HAP-1 (cell line): Measurements from ENCODE around the gene TRIM54.
A peak's percentile ranks its signal among the peaks of the same experiment; 100 is the strongest.
"Not testable (repeated sequence)": the region's sequence is repeated elsewhere in the genome, so short reads cannot be mapped to it uniquely, and the experiment has no call there.

Experiments
- DNase-seq, 2 experiments: peaks; one replicate each; pipeline ENCODE4 v3.0.0-alpha.2; 2016 to 2020; ENCODE audit warnings: low spot score in 2 of 2
- H3K27me3 ChIP-seq: fragments of 250-450 bp; sonication (Bioruptor Pico); 2 replicates; pipeline ENCODE4 v1.5.1; 2020; ENCODE audit warnings: low read depth, mild to moderate bottlenecking, moderate library complexity
- H3K36me3 ChIP-seq: fragments of 250-450 bp; sonication (Bioruptor Pico); replicated peaks from 2 replicates; pipeline ENCODE4 v1.5.1; 2020; ENCODE audit warnings: mild to moderate bottlenecking
- H3K4me1 ChIP-seq: fragments of 250-450 bp; sonication (Bioruptor Pico); 2 replicates; pipeline ENCODE4 v1.5.1; 2020; ENCODE audit warnings: mild to moderate bottlenecking
- H3K4me3 ChIP-seq: fragments of 250-450 bp; sonication (Bioruptor Pico); 2 replicates; pipeline ENCODE4 v1.5.1; 2020; ENCODE audit warnings: mild to moderate bottlenecking, moderate library complexity
- H3K9me3 ChIP-seq: fragments of 250-450 bp; sonication (Bioruptor Pico); 2 replicates; pipeline ENCODE4 v1.5.1; 2020; ENCODE audit warnings: mild to moderate bottlenecking, moderate library complexity
- in situ Hi-C: fragments of 300-500 bp; cut with MboI; formaldehyde crosslinking; loops from 3 replicates; pipeline ENCODE4 v1.14.3; 2020; ENCODE audit warnings: low sequenced_read_pairs, inconsistent platforms, mixed read lengths

Gene TRIM54

GRCh38 chr2:27263287-27264252 is 18.7 kb upstream of the TRIM54 start:
- Histone ChIP-seq H3K4me3 (peak overlapping the region; percentile 93), H3K27me3 (no peaks in the 10 kb centered on the region), H3K36me3 (peaks cover 6% of the 10 kb centered on the region; the same call in 1 of the 2 replicates), H3K4me1 (peaks cover 31% of the 10 kb centered on the region), H3K9me3 (no peaks in the 10 kb centered on the region)
- in situ Hi-C loops: no loop called here
- DNase-seq: no peak

- no peaks in the 10 kb centered on the region for H3K9me3 ChIP-seq
- H3K27me3 ChIP-seq: no peaks in the 10 kb centered on the region
- DNase-seq: no peak
- peaks cover 6% of the 10 kb centered on the region; the same call in 1 of the 2 replicates for H3K36me3 ChIP-seq
- in situ Hi-C loops: no loop called here
- H3K4me3 ChIP-seq: peak overlapping the region; percentile 93
- H3K4me1 ChIP-seq: peaks cover 31% of the 10 kb centered on the region
Measured at GRCh38 chr2:27264253-27264752, 17.9 kb upstream of the TRIM54 start.

GRCh38 chr2:27264753-27265535 is 17.3 kb upstream of the TRIM54 start:
- Histone ChIP-seq H3K36me3 (peaks cover 6% of the 10 kb centered on the region; the same call in 1 of the 2 replicates), H3K27me3 (no peaks in the 10 kb centered on the region)

GRCh38 chr2:27265536-27265870 is 16.7 kb upstream of the TRIM54 start:
- H3K4me3 ChIP-seq: no peak overlapping the region
- H3K36me3 ChIP-seq: peaks cover 6% of the 10 kb centered on the region; the same call in 1 of the 2 replicates
- DNase-seq: no peak
- no peaks in the 10 kb centered on the region for H3K27me3 ChIP-seq
- H3K4me1 ChIP-seq: peaks cover 31% of the 10 kb centered on the region
- no peaks in the 10 kb centered on the region for H3K9me3 ChIP-seq
- in situ Hi-C loops: no loop called here

More at GRCh38 chr2:27264753-27265535, 17.3 kb upstream of the TRIM54 start:
- peak overlapping the region; percentile 93 for H3K4me3 ChIP-seq
- peaks cover 31% of the 10 kb centered on the region for H3K4me1 ChIP-seq
- H3K9me3 ChIP-seq: no peaks in the 10 kb centered on the region
- in situ Hi-C loops: no loop called here
- DNase-seq: peak; percentile 81 to 89

DNA sequence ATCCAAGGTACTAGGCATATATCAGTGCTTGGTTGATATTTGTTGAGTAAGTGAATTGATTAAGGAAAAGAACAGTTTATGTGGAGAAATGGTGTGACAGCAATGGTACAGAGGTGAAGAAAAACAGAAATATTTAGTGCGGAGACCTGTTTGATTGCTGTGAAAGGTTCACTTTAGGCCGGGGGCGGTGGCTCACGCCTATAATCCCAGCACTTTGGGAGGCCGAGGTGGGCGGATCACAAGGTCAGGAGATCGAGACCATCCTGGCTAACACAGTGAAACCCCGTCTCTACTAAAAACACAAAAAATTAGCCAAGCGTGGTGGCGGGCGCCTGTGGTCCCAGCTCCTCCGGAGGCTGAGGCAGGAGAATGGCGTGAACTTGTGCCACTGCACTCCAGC is 13.9 kb upstream of the TRIM54 start:
- in situ Hi-C loops, H3K4me3 ChIP-seq, H3K9me3 ChIP-seq, DNase-seq, H3K36me3 ChIP-seq, H3K27me3 ChIP-seq: not testable (repeated sequence)
- H3K4me1 ChIP-seq: peaks cover 22% of the 10 kb centered on the region

GRCh38 chr2:27270131-27270530 is 12.1 kb upstream of the TRIM54 start:
- Histone ChIP-seq H3K4me3 (no peak overlapping the region), H3K36me3 (peaks cover 3% of the 10 kb centered on the region; the same call in 1 of the 2 replicates), H3K9me3 (no peaks in the 10 kb centered on the region), H3K27me3 (no peaks in the 10 kb centered on the region), H3K4me1 (peaks cover 4% of the 10 kb centered on the region)
- in situ Hi-C loops: no loop called here
- no peak for DNase-seq

GRCh38 chr2:27270670-27271069 is 11.6 kb upstream of the TRIM54 start:
- Histone ChIP-seq H3K4me1 (no peaks in the 10 kb centered on the region), H3K36me3 (no peaks in the 10 kb centered on the region), H3K27me3 (no peaks in the 10 kb centered on the region), H3K4me3 (no peak overlapping the region), H3K9me3 (no peaks in the 10 kb centered on the region)
- DNase-seq: no peak
- in situ Hi-C loops: no loop called here

GRCh38 chr2:27271631-27272340 is 10.4 kb upstream of the TRIM54 start:
- in situ Hi-C loops: no loop called here
- Histone ChIP-seq H3K36me3 (no peaks in the 10 kb centered on the region), H3K4me3 (no peak overlapping the region), H3K9me3 (no peaks in the 10 kb centered on the region), H3K4me1 (no peaks in the 10 kb centered on the region), H3K27me3 (no peaks in the 10 kb centered on the region)
- no peak for DNase-seq

- H3K27me3 ChIP-seq, H3K36me3 ChIP-seq, H3K4me1 ChIP-seq, DNase-seq, H3K9me3 ChIP-seq, in situ Hi-C loops, H3K4me3 ChIP-seq: not testable (repeated sequence)
Measured at GRCh38 chr2:27272537-27273522, 9.4 kb upstream of the TRIM54 start.

DNA sequence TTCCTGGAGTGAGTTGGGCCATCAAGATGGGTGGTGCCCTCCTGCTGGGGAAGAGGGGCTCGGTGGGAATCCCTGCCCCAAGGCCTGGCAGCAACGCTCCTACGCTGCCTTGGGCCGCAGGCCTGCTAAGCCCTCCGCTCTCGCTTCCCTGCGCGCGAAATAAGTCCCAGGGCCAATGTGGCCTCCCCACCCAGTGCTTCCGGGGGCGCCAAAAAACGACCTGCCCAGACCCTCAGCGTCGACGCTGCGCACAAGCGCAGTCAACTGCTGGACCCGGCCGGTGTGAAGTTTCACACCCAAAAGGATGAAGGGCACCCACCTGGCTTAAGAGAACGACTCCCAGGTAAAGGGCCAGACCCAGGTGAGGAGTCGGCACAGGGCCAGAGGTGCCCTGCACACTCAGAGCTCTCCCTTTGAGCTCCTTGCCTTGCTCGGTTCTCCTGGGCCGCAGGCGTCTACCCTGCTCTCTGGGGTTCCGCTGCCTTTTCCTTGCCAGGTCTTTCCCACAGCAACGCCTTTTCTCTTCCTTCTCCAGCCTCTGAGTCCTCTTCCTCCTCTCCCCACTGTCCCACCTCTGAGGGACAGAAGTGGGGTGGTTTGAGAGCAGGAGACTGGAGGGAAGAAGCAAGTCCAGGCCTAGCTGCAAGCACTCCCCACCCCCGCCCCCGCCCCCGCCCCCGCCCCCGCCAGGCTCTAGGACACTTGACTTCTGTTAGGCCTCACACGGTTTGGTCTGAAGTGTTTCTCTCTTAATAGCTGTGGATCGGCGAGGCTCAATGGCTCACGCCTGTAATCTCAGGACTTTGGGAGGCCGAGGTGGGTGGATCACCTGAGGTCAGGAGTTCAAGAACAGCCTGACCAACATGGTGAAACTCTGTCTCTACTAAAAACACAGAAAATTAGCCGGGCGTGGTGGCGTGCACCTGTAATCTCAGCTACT is 6.7 kb upstream of the TRIM54 start, which contains the start of gene DNAJC5G:
TSS of gene DNAJC5G (plus strand) at position 223 of the 940 bp plus-strand sequence. CDS start 1,296 bp downstream, outside the sequence.
- Histone ChIP-seq H3K36me3 (no peaks in the 10 kb centered on the region), H3K27me3 (no peaks in the 10 kb centered on the region), H3K9me3 (no peaks in the 10 kb centered on the region), H3K4me3 (no peak within 1 kb of the TSS), H3K4me1 (peaks cover 5% of the 10 kb centered on the region)
- no peak for DNase-seq
- in situ Hi-C loops: no loop called here

- H3K4me1 ChIP-seq: peaks cover 22% of the 10 kb centered on the region
- DNase-seq: no peak
- in situ Hi-C loops: no loop called here
Measured at GRCh38 chr2:27278010-27278409, 4.2 kb upstream of the TRIM54 start.

More at GRCh38 chr2:27278010-27278409, 4.2 kb upstream of the TRIM54 start:
- no peak overlapping the region for H3K4me3 ChIP-seq
- H3K36me3 ChIP-seq: no peaks in the 10 kb centered on the region
- no peaks in the 10 kb centered on the region for H3K27me3 ChIP-seq
- H3K9me3 ChIP-seq: no peaks in the 10 kb centered on the region
